Lower leg skin (tissue), 4 donors: ENCODE measurements around the gene CTAGE9. TPM values are rescaled to one million over a fixed set of nuclear protein-coding genes. Genes with fewer than 3 reads are reported as not detected.

ENCODE experiments used
- DNase-seq, 2 donors: peaks; one replicate each; pipeline ENCODE4 v3.0.0-alpha.2; 2019; ENCODE audit warnings: low spot score in 2 of 2
- H3K4me3 ChIP-seq: fragments of 200-600 bp; sonication (generic); 2 replicates; pipeline ENCODE4 v1.5.1; 2017; ENCODE audit warnings: mild to moderate bottlenecking, low read depth; ENCODE audit not compliant: poor library complexity, severe bottlenecking
- CTCF ChIP-seq, 3 donors: fragments of 450-650 bp; IDR thresholded peaks; one replicate each; pipeline ENCODE4 v1.5.1; 2016; ENCODE audit warnings: antibody characterized with exemption in 3 of 3, mild to moderate bottlenecking in 3 of 3, moderate library complexity in 2 of 3
- POLR2A ChIP-seq, 2 donors: fragments of 450-650 bp; IDR thresholded peaks; one replicate each; pipeline ENCODE4 v1.6.1; 2016 to 2017; ENCODE audit warnings: antibody characterized with exemption in 2 of 2, mild to moderate bottlenecking in 1 of 2, moderate library complexity in 1 of 2
- WGBS, 2 donors: methylation state at CpG; one replicate each; pipeline ENCODE4 v1.1.5; 2018; 5-methylcytosine and 5-hydroxymethylcytosine counted together
- intact Hi-C: fragments of 100-400 bp; cut with DNase I; formaldehyde crosslinking; loops from one replicate; pipeline ENCODE4 v1.15.0; 2023; ENCODE audit warnings: low total_unique reads
- total RNA-seq, 4 donors: library from RNA; depleted of rRNA; stranded (reverse); fragments of >200 nt; gene quantifications; one replicate each; pipeline ENCODE4 v1.1.0, GENCODE V29; 2016

CTAGE9 gene
- total RNA-seq, 4 donors from 2014 or later: not detected

- DNase-seq: no peak
- intact Hi-C loops: no loop called here
- no peak for TF ChIP-seq POLR2A (IDR thresholded peaks at IDR 0.05)
- no peak for TF ChIP-seq CTCF (IDR thresholded peaks at IDR 0.05)
- 72 to 81% methylated on average over 4 of the region's 4 CpGs for WGBS, 2 donors
- no peak overlapping the region for H3K4me3 ChIP-seq
These were observed 29.3 kb upstream of the CTAGE9 start for GRCh38 chr6:131740161-131740560.

- TF ChIP-seq CTCF (IDR thresholded peaks at IDR 0.05) (no peak), POLR2A (IDR thresholded peaks at IDR 0.05) (no peak)
- no peak overlapping the region for H3K4me3 ChIP-seq
- DNase-seq: no peak
- WGBS, 2 donors: 92 to 93% methylated on average over 5 of the region's 5 CpGs
- intact Hi-C loops: no loop called here
These were observed 28.3 kb upstream of the CTAGE9 start for GRCh38 chr6:131739136-131739535.

- intact Hi-C loops: no loop called here
- H3K4me3 ChIP-seq: no peak overlapping the region
- TF ChIP-seq CTCF (IDR thresholded peaks at IDR 0.05): no peak
- no peak for TF ChIP-seq POLR2A (IDR thresholded peaks at IDR 0.05)
- 92 to 100% methylated on average over 1 of the region's 1 CpG for WGBS, 2 donors
- no peak for DNase-seq
These were observed 26.0 kb upstream of the CTAGE9 start for GRCh38 chr6:131736811-131737210.

- WGBS, 2 donors: 50 to 57% methylated on average over 9 of the region's 9 CpGs
- intact Hi-C loops: no loop called here
- no peak for TF ChIP-seq POLR2A (IDR thresholded peaks at IDR 0.05)
- TF ChIP-seq CTCF (IDR thresholded peaks at IDR 0.05): no peak
- no peak overlapping the region for H3K4me3 ChIP-seq
- DNase-seq: no peak
These were observed 25.3 kb upstream of the CTAGE9 start for GRCh38 chr6:131736003-131736596.

- TF ChIP-seq CTCF (IDR thresholded peaks at IDR 0.05): no peak
- no peak for TF ChIP-seq POLR2A (IDR thresholded peaks at IDR 0.05)
- DNase-seq: no peak
- H3K4me3 ChIP-seq: no peak overlapping the region
- WGBS, 2 donors: 55 to 64% methylated on average over 9 of the region's 9 CpGs
- intact Hi-C loops: no loop called here
These were observed 22.7 kb upstream of the CTAGE9 start for GRCh38 chr6:131733376-131734016.

GRCh38 chr6:131731224-131731623 is 20.4 kb upstream of the CTAGE9 start:
- intact Hi-C loops: no loop called here
- no peak overlapping the region for H3K4me3 ChIP-seq
- TF ChIP-seq POLR2A (IDR thresholded peaks at IDR 0.05): no peak
- no peak for TF ChIP-seq CTCF (IDR thresholded peaks at IDR 0.05)
- DNase-seq: no peak
